Stimulated activated CD4-positive, alpha-beta T cell treated with anti-CD3 and anti-CD28 coated beads, Interleukin-4, amount 100 ng/mL, for 4 hours (primary cell): ENCODE results near the gene ACTN3.
"Not testable (repeated sequence)": the region's sequence is repeated elsewhere in the genome, so short reads cannot be mapped to it uniquely, and the experiment has no call there.

Experiments
- DNase-seq, 2 experiments: peaks; one replicate each; pipeline ENCODE4 v3.0.0-alpha.2; 2020

The ACTN3 gene

DNA sequence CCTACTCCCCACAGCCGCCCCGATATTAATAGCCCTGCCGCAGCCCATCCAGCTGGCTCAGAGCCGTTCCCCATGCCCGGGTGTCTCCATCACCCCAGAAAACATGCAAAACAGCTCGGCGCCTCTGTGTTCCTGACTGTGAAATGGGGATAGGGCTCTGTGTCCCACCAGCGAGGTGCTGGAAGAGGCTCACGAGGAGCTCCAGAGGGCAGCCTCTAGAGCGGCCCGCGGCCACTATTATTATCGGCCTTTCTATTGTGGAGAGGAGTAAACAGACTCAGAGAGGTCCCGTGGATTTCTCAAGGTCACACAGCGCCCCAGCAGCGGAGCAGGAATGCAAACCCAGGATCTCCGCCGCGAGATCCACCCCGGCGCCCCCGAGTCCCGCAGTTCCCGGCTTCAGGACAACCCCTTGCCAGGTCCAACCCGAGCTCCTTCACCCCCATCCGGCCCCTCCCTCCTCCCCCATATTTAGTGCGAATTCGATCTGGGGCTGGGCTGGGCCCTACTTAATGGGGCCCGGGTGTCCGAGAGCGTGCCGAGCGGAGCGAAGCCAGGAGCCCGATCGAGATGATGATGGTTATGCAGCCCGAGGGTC lies at the start of gene ACTN3:
Gene ACTN3, plus strand, starts transcription at position 536 of the 598 bp plus-strand sequence. Its CDS starts 35 bp downstream, at position 571.
- no peak for DNase-seq

GRCh38 chr11:66497206-66497605 lies 49.5 kb upstream of the ACTN3 start:
- DNase-seq: no peak

DNA sequence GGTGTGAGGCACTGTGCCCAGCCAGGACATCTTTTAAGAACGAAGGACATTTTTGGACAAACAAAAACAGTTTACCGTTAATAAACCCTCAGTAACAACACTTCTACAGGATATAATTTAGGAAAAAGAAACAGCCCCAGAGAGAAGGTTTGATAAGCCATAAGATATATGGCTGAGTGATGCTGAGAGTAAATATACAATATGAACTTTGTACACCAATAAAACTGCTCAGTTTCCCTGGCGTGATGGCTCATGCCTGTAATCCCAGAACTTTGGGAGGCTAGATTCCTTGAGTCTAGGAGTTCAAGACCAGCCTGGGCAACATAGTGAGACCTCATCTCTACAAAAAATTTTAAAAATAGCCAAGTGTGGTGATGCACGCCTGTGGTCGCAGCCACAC lies 48.2 kb upstream of the ACTN3 start:
- DNase-seq: no peak

DNA sequence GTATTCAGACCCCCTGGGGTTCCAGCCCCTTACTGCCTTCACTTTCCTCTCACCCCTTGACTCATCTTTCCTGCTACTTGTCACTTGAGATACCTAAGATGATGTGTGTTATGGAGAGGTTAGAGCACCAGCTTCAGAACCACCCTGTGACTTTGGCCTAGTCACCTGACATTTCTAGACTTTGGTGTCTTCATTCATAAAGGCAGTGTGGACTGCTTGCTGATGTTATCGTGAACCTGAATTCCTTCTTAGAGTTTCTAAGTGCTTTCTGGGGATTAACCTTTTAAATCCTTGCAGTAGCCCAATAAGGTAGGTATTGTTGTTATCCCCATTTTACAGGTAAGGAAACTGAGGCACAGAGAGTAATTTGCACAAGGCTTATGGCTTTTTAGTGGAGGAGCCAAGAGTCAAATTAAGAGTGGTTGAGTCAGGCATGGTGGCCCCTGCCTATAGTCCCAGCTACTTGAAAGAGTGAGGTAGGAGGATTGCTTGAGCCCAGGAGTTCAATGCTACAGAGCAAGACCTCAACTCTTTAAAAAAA lies 41.4 kb upstream of the ACTN3 start:
- DNase-seq: no peak

DNA sequence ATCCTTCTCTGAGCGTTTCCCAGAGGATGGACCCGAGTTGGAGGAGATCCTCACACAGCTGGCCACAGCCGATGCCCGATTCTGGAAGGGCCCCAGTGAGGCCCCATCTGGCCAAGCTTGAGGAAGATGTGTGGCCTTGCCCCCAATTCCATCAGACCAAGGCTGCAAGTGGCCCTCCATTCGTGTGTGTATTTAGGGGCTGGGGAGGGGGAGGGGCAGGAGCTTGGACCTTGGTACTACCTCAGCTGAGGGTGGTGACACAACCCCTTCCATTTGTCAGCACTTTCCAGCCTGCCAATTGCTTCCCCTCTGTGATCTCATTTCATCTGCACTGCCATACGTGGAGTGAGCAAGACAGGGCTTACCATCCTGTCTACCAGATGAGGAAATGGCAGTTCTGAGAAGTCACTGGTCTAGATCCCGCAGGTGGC lies 37.6 kb upstream of the ACTN3 start:
- DNase-seq: no peak

- peak; percentile 74 to 81 for DNase-seq
Measured at GRCh38 chr11:66510271-66510989, 36.3 kb upstream of the ACTN3 start, which contains the start of gene BBS1. Gene BBS1, plus strand, starts transcription at chr11:66510635. Its CDS starts 25 bp downstream, at chr11:66510660.

DNA sequence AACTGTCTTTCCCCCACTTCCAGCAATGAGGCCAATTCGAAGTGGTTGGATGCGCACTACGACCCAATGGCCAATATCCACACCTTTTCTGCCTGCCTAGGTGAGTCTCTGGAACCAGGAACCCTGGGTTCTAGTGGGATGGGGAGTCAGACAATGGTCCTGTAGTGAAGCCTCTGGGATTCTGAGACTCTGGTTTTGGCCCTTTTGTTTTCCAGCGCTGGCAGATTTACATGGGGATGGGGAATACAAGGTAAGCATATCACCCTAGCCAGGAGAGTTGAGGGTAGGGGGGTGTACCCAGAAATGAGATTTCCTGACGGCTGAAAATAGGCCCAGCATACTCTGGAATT lies 35.7 kb upstream of the ACTN3 start:
- DNase-seq: no peak

DNA sequence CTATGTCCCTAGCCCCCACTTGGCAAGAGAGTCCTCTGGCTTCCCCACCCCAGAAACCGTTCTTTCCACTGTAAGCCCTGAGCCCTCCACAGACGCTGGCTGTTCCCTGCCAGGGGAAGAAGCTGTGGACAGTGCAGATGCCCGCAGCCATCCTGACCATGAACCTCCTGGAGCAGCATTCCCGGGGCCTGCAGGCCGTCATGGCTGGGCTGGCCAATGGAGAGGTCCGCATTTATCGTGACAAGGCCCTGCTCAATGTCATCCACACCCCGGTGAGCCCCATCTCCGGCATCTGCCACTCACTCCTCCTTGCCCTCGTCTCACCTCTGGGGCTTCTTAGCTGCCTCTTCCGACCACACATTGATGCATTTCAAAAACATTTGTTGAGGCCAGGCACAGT lies 23.1 kb upstream of the ACTN3 start:
- no peak for DNase-seq

DNA sequence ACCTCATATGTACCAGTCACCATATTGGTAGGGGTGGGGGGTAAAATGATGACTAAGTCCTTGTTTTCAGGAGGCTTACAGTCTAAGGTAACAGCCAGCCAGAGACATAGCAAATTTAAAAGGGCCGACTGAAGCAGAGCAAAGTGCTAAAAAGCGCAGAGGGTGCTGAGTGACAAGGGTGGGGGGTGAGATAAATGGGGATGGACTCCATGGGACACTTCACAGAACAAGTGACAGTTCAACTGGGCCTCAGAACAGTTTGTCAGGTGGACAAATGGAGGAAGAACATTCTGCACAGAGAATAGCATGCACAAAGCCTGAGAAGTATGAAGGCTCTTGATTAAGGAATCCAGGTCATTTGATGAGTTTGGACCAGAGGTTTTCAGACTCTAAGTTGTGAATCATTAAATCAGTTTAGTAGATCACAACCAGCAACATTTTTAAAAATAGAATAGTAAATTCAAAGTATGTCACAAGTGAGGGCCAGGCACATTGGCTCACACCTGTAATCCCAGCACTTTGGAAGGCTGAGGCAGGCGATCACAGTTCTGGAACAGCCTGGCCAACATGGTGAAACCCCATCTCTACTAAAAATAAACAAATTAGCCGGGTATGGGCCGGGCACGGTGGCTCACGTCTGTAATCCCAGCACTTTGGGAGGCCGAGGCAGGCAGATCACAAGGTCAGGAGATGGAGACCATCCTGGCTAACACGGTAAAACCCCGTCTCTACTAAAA lies 22.2 kb upstream of the ACTN3 start:
- no peak for DNase-seq

DNA sequence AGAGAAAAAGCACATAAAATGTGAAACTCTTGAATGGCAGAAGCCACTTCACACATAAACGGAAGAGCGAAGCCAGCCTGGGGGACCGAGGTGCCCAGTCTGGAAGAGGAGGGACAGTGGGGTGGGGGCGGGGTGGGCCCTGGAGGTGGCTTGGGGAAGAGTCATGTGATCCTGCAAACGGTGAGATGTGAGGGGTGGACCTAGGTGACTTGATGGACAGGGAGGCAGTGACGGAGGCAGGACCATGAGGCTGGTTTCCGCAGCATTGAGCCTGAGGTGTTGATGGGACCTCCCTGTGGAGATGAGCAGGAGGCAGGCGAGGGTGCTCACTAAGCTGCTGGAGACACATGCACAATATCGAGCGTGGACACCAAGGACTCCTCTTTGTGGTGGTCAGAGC lies 17.6 kb upstream of the ACTN3 start:
- DNase-seq: no peak

- DNase-seq: no peak
Measured at GRCh38 chr11:66529655-66530054, 17.0 kb upstream of the ACTN3 start.

DNA sequence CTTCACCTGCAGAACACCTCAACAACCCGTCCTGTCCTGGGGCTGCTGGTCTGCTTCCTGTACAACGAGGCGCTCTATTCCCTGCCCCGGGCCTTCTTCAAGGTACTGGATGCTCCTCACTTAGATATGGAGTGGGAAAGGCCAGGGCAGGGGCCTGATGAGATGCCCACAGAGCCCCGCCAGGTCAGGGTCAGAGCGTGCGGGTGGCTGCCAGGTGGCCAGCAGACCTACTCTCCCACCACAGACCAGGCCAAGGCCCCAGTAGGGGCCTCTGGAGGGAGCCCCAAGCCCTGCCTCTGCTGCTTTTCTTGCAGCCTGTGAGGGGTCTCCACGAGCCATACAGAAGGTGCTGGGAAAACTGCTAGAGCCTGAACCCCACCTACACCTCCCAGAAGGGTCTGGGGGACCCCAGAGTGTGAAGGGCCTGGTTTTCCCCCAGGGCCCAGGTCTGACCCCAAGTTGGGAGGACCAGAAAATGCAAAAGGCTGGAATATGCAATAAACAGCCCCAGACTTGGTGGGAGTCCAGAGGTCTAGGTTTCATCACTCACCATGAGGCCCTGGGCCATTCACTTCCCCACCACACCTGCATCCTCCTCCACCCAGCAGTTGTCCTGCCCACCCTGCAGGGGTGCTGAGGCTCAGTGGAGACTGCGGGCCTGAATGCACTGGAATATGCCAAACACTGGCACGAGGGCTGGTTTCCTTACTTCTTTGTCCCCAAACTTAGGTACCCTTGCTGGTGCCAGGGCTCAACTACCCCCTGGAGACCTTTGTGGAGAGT lies 15.6 kb upstream of the ACTN3 start:
- DNase-seq: no peak

DNA sequence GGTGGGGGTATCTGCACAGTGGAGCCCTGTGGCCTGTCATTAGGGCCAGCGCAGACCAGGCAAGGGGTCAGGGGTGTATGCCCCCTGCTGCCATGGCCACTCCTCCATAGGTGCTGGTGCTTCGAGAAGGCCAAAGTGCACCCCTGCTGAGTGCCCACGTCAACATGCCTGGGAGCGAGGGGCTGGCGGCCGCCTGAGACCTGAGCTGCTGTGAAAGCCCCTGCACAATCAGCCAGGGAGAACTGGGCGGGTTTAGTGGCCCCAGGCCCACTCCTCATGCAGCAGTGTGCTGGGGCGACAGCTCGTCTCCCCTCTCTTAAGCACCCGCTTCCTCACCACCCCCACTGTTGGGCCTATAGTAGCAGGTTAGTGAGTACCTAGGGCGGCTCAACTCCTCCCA lies 14.9 kb upstream of the ACTN3 start:
- DNase-seq: no peak

DNA sequence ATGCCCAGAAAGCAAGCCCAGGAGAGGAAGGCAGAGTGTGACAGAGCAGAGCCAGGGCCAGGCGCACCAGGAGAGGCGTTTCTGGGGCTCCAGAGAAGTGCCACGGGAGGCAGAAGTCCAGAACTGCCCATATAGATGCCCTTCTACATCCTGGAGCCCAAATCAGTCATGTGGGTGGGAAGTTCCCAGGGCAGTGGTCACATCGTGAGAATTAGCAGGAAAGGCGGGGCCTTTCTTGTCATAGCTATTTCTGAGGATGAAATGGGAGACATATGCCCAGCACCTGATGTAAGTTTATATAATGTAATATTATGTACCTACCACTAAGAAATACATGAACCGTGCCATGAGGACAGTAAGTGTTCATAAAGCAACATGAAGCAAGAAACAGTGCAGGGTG lies 13.9 kb upstream of the ACTN3 start:
- no peak for DNase-seq

GRCh38 chr11:66539170-66539869 lies 7.4 kb upstream of the ACTN3 start:
- no peak for DNase-seq

DNA sequence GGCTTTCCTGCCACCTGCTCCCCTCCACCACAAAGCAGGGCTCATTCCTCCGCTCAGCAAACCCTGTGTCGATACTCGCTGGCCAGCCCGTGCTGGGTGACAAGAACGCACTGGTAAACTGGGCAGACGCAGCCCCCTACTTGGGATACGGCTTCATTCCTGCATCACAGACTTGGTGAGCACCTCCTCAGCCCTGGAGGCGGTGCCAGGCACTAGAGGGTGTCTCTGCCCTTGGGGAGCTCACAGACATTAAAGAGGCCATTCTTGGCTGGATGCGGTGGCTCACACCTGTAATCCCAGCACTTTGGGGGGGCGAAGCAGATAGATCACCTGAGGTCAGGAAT lies 6.9 kb upstream of the ACTN3 start:
- no peak for DNase-seq

DNA sequence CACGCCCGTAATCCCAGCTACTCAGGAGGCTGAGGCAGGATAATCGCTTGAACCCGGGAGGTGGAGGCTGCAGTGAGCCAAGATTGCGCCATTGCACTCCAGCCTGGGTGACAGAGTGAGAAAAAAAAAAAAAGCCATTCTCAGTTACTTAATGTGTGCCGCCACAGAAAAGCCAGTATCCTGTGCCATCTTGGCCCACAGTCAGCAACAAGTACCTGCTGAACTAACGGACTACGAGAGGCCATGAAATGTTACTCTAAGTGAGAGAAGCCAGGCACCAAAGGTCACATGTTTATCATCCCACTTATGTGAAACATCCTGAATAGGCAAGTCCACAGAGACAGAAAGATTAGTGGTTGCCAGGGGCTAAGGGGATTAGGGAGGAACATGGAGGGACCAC lies 6.1 kb upstream of the ACTN3 start:
- DNase-seq: not testable (repeated sequence)

DNA sequence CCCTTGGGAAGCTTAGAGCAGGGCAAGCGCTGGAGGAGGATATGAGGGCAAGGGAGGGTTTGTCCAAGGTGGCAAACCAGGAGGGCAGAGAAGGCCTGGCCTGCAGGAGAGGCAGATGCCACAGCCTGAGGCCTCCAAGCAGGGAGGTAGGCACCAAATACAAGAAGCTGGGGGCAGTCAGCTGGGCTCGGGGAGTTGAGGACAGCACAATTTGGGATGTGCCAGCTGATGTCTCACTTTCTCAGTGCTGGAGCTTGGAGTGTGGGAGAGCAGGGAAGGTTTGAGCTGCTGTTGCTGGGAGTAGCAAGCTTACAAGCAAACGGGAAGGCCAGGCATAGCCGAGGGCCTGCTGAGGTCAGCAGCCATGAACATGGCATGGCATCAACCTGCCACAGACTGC lies 4.8 kb upstream of the ACTN3 start:
- DNase-seq: no peak

- DNase-seq: no peak
Measured at GRCh38 chr11:66542362-66542761, 4.3 kb upstream of the ACTN3 start.

- DNase-seq: peak; percentile 33 to 38
Measured at GRCh38 chr11:66543263-66544107, 3.2 kb upstream of the ACTN3 start.

- not testable (repeated sequence) for DNase-seq
Measured at GRCh38 chr11:66544952-66545351, 1.8 kb upstream of the ACTN3 start.
